Raji (cell line): Measurements from ENCODE around the gene GLP1R.
A peak's percentile ranks its signal among the peaks of the same experiment; 100 is the strongest.

Source experiments
- POLR2A ChIP-seq: IDR thresholded peaks from 2 replicates; pipeline ENCODE4 v1.6.1; 2011; ENCODE audit warnings: low read depth, low read length, control low read depth; ENCODE audit not compliant: insufficient read depth

GLP1R gene

GRCh38 chr6:39111280-39111679, 62.7 kb downstream of the GLP1R start:
- no peak for TF ChIP-seq POLR2A

- no peak for TF ChIP-seq POLR2A
Observed at GRCh38 chr6:39113788-39114187, 65.2 kb downstream of the GLP1R start.

GRCh38 chr6:39114388-39114703, 65.8 kb downstream of the GLP1R start:
- TF ChIP-seq POLR2A: no peak

GRCh38 chr6:39114704-39115599, 66.4 kb downstream of the GLP1R start, which contains the start of gene SAYSD1:
SAYSD1 (minus strand) TSS chr6:39115186; CDS start chr6:39115089, 97 bp downstream.
- peak; percentile 79 for TF ChIP-seq POLR2A

- TF ChIP-seq POLR2A: no peak
Observed at GRCh38 chr6:39118921-39119320, 70.3 kb downstream of the GLP1R start.

- no peak for TF ChIP-seq POLR2A
Observed at GRCh38 chr6:39124114-39124513, 75.5 kb downstream of the GLP1R start.

- TF ChIP-seq POLR2A: no peak
Observed at GRCh38 chr6:39128106-39128505, 79.5 kb downstream of the GLP1R start.

- TF ChIP-seq POLR2A: no peak
Observed at GRCh38 chr6:39128832-39129231, 80.3 kb downstream of the GLP1R start.

- no peak for TF ChIP-seq POLR2A
Observed at GRCh38 chr6:39130691-39131090, 82.1 kb downstream of the GLP1R start.

- TF ChIP-seq POLR2A: no peak
Observed at GRCh38 chr6:39137245-39137644, 88.7 kb downstream of the GLP1R start.
